Measurements from ENCODE around the gene VIT.
"Not testable (repeated sequence)": the region's sequence is repeated elsewhere in the genome, so short reads cannot be mapped to it uniquely, and the experiment has no call there.

The VIT gene

GRCh38 chr2:36677996-36678605 lies 18.4 kb upstream of the VIT start:
- no peak for DNase-seq

GRCh38 chr2:36678856-36679255 lies 17.7 kb upstream of the VIT start:
- DNase-seq: no peak

DNA sequence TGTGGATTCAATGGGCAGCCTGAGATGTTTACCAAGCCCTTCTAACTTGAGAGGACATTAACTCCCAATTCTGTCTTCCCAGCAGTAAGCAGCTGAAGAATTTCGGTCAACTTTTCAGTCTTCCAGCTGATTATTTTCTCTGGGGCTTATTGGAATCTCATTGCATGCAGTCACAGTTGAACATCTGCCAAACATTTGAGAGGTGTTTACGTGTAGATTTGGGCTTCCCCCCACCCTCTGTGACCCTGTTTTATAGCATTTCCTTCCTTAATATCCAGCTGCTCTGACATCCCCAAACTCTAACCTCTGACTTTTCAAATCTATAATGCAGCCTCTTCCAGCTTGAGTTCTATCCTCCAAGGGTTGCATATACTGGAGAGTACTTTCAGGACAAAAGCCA lies 16.5 kb upstream of the VIT start:
- no peak for DNase-seq

GRCh38 chr2:36682562-36682961 lies 13.9 kb upstream of the VIT start:
- no peak for DNase-seq

DNA sequence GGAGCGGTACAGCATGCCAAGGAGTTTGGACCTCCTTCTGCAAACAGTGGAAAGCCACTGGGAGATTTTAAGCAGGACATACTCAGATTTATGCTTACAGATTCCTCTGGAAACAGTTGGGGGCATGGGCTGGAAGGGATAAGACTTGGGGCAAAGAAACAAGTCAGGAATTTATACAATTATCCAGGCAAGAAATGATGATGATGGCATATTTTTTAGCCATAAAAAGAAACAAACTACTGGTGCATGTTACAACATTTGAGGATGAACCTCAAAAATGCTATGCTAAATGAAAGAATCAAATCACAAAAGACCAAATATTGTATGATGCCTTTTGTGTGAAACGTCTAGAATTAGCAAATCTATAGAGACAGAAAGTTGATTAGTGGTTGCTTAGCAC lies 13.5 kb upstream of the VIT start:
- DNase-seq: no peak

GRCh38 chr2:36688291-36688690 lies 8.2 kb upstream of the VIT start:
- not testable (repeated sequence) for DNase-seq

DNA sequence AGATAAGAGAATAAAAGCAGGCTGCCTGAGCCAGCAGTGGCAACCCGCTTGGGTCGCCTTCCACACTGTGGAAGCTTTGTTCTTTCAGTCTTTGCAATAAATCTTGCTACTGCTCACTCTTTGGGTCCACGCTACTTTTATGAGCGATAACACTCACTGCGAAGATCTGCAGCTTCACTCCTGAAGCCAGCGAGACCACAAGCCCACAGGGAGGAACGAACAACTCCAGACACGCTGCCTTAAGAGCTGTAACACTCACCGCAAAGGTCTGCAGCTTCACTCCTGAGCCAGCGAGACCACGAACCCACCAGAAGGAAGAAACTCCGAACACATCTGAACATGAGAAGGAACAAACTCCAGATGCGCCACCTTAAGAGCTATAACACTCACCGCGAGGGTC lies 7.5 kb upstream of the VIT start:
- not testable (repeated sequence) for DNase-seq

GRCh38 chr2:36692121-36692520 lies 4.4 kb upstream of the VIT start:
- no peak for DNase-seq

- DNase-seq: no peak
These were observed 2.7 kb upstream of the VIT start for GRCh38 chr2:36693825-36694224.

GRCh38 chr2:36695746-36696415 lies 626 bp upstream of the VIT start:
- DNase-seq: no peak

DNA sequence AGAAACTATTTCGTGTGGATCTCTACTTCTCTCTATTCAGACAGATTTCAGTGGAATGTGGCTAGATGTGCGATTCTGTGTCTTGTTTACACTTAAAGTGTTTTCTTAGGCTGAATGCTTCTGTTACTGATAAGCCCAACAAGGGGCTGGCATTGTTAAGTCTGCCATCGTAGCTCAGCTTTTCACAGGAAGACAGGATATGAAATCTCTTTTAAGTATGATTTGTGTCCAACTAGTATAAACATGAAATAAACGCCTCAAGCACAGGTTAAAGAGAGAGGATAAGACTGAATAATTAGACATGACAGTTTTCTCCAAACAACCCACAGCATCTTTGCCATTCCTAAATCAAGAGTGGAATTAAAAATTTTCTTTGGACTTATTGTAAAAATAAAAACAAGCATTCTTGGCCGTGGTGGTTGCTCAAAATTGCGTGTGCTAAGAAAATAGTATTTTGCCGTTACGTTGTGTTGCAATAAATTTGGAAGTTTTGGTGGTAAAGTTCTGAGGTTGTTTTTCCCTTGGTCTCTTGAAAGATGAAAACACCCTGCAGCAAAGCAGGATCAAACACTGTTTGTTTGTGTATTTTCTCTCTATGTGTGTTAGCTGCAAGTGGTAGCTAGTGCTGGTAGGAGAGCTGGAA lies 1.0 kb downstream of the VIT start:
- no peak for DNase-seq

GRCh38 chr2:36698993-36699392 lies 2.5 kb downstream of the VIT start:
- DNase-seq: no peak

- DNase-seq: no peak
These were observed 3.8 kb downstream of the VIT start for GRCh38 chr2:36700311-36700710.

- DNase-seq: no peak
These were observed 4.9 kb downstream of the VIT start for GRCh38 chr2:36701391-36701795.

GRCh38 chr2:36701918-36702317 lies 5.4 kb downstream of the VIT start:
- no peak for DNase-seq

GRCh38 chr2:36702781-36703180 lies 6.3 kb downstream of the VIT start:
- no peak for DNase-seq

DNA sequence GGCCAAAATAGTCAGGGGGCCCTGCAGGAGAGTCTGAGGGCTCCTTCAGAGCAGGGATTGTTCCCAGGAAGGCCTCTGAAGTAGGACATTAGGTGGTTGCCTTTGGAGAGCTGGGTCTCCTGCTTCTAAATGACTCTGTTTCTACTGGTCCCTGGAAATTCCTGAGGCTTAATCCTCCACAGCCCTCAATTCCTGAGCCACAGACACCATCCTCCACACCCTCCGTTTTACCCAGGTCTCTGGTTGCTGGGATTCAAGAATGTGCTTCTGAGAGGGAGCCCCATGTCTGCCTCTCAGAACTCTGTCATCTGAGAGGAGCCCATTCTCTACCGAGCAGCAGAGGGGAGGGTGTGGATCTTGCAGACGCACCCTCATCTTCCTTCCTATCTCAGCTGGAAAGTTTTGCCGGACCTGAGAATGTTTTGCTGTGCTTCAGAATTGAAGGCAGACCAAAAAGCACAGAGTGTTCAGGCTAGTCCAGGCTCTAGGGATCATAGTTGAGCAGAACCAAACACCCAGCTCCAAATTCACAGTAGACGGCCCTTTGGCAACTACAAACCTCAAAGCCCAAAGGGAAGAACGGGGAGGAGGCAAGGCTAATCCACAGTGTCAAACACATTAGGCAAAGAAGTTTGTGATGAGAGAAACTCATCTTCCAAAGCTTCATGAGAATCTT lies 8.1 kb downstream of the VIT start:
- DNase-seq: no peak

- DNase-seq: no peak
These were observed 9.0 kb downstream of the VIT start for GRCh38 chr2:36705326-36706020.

DNA sequence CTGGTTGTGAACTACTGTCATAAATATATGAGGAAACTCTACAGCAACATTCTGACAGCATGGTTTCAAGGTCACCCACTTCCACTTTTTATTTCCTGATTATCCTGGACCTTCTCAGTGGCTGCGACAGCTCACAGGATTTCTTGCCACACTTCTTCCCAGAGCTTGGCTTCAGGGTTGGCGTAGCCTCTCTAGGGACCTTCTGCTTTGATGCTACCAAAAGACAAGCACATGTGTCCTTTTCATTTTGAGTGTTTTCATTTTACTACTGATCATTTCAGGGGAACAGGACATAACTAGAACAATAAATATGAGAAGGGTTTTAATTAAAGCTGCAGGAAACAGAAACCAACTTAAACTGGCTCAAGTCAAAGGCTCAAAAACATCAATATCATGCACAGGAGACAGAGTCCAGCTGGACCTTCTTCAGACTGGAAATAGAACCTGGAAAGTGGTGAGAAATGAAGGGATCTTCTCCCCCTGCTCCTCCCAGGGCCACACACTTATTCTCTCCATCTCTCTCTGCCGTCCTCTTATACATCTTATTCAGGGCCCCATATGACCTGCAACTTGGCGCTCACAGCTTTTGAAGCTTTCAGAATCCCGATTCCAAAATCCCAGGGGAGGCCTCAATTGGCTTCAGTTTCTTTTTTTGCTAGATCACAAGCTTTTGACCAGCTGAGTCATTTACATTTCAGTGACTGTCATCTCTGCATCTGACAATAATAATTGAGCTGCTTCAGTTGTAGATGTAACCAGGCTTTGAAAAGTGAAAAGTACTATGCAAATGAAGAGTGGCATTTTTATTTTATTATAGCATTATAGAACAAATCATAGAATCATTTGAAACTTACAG lies 9.7 kb downstream of the VIT start:
- DNase-seq: no peak

GRCh38 chr2:36707050-36707449 lies 10.5 kb downstream of the VIT start:
- DNase-seq: no peak

DNA sequence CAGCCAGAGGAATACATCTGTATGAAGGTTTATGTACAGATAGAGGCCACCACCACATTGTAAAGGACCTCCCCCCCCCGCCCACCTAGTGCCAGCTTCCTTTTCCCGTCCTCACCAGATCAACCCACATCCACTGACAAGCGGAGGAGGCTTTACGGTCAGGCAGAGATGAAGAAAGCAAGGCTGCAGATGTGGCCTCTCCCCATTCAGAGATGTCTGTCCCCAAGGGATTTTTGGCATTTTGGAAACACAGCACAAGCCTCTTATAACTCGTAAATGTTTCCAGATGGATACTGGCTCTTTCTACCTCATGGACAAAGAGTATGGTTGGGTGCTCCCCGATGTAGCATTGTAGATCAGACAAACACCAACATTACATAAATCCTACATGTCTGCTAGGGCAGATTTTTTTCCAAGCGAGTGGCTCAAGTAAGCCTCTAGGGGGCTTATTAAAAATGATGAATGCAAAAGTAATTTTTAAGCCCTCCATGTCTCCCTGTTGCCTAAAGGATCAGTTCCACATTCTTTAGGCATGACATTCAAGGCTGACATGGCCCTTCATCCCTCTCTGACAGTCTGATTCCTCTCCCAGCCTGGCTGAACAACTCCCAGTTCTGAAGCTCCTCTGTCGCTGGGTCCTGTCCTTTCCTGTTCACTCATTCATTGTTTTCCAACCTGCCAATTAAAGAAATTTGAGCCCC lies 11.7 kb downstream of the VIT start:
- no peak for DNase-seq

Data from activated CD8-positive, alpha-beta memory T cell treated with anti-CD3 and anti-CD28 coated beads for 24 hours (primary cell).